ENCODE measurements around the gene LYPD1.

GRCh38 chr2:132597831-132598230 is 72.2 kb downstream of the LYPD1 start:
- no peak for TF ChIP-seq CTCF (IDR thresholded peaks at IDR 0.05)
- no peak for TF ChIP-seq POLR2AphosphoS5 (IDR thresholded peaks at IDR 0.05)
- TF ChIP-seq POLR2A (IDR thresholded peaks at IDR 0.05) = no peak
